Adrenal gland (tissue), 12 donors: ENCODE data around the gene EXOC3L2. TPM values are rescaled to one million over a fixed set of nuclear protein-coding genes. Genes with fewer than 3 reads are reported as not detected.

Experiments
- DNase-seq, 7 donors: peaks; one replicate each; pipeline ENCODE4 v3.0.0-alpha.2; 2019 to 2020
- H3K27ac ChIP-seq, 5 donors: fragments of 200-600 bp; sonication (generic) in 4 of 5; 1 replicate in 3 of 5; 2 replicates in 2 of 5; pipeline versions ENCODE4 v1.5.1 to v1.8.0; 2016 to 2020; ENCODE audit warnings: mild to moderate bottlenecking in 1 of 5
- H3K27me3 ChIP-seq: fragments of 200-600 bp; 2 replicates; pipeline ENCODE4 v1.8.0; 2021
- H3K36me3 ChIP-seq, 2 donors: fragments of 200-600 bp; replicated peaks in 1 of 2; 1 replicate in 1 of 2; 2 replicates in 1 of 2; pipeline versions ENCODE4 v1.5.1 to v1.8.0; 2018 to 2022
- H3K4me1 ChIP-seq, 2 donors: fragments of 200-600 bp; replicated peaks in 1 of 2; 1 replicate in 1 of 2; 2 replicates in 1 of 2; pipeline versions ENCODE4 v1.5.1 to v1.8.0; 2018 to 2021
- H3K4me3 ChIP-seq, 4 donors: fragments of 200-600 bp; sonication (generic) in 3 of 4; one replicate each; pipeline ENCODE4 v1.5.1; 2016 to 2018
- H3K9me3 ChIP-seq, 3 donors: fragments of 200-600 bp; sonication (generic) in 1 of 3; replicated peaks in 1 of 3; 1 replicate in 2 of 3; 2 replicates in 1 of 3; pipeline versions ENCODE4 v1.5.1 to v1.8.0; 2016 to 2021
- POLR2A ChIP-seq, 2 donors: fragments of 450-650 bp; IDR thresholded peaks; one replicate each; pipeline ENCODE4 v1.6.1; 2017; ENCODE audit warnings: antibody characterized with exemption in 2 of 2, mild to moderate bottlenecking in 2 of 2, moderate library complexity in 1 of 2
- WGBS, 4 donors: extraction: QIAGEN DNeasy Blood & Tissue Kit in 2 of 4; methylation state at CpG; one replicate each; pipeline versions ENCODE4 v1.1.5 to v1.1.7; 2013 to 2017; 5-methylcytosine and 5-hydroxymethylcytosine counted together
- intact Hi-C, 2 donors: fragments of 100-400 bp; cut with DNase I; formaldehyde crosslinking; loops; one replicate each; pipeline versions ENCODE4 v1.14.1 to v1.15.0; 2022 to 2023
- polyA plus RNA-seq, 3 donors: library from polyadenylated mRNA; stranded (reverse); fragments of 200-250 nt in 2 of 3; fragments of 350-450 nt in 1 of 3; fragmentation: Illumina TruSeq in 1 of 3; extraction: RNeasy Lipid Tissue Mini Kit (QIAGEN cat#74804) in 1 of 3; gene quantifications; one replicate each; pipeline ENCODE4 v1.2.3, GENCODE V29; 2013 to 2014
- total RNA-seq, 9 donors: library from RNA; depleted of rRNA in 4 of 9; stranded (reverse); fragments of >200 nt in 4 of 9; fragments of 120-200 nt in 1 of 9; fragmentation: NEBNext Ultra II Directional in 1 of 9; extraction: Animal tissue kit (Norgen Biotek cat#: 25700) in 1 of 9; gene quantifications; one replicate each; pipeline versions ENCODE4 v1.1.0 to v1.2.4, GENCODE V29; 2013 to 2023
- TF ChIP-seq, protein P1 (sequence below), 6 experiments: fragments of 450-650 bp in 4 of 6; fragments of 200-600 bp in 2 of 6; sonication (generic) in 1 of 6; IDR thresholded peaks; 1 replicate in 5 of 6; 2 replicates in 1 of 6; pipeline versions ENCODE4 v1.5.1 to v1.8.0; 2016 to 2021; ENCODE audit warnings: antibody characterized with exemption in 6 of 6, mild to moderate bottlenecking in 2 of 6, moderate library complexity in 1 of 6
- donor health status: healthy with polysubstance abuse.
- donor health status: Bipolar disorder and iron deficiency.
- donor health status: DM: yes; HTN: yes; CAD: no.
- donor health status: DM: no; HTN: no; CAD: no.
- donor health status: DM: no; HTN: no; CAD: no.
- donor health status: DM: yes; HTN: yes; CAD: no.

Gene EXOC3L2
- total and polyA plus RNA-seq, 12 donors: 2.1 to 26.4 (median 16.3) TPM

GRCh38 chr19:45200568-45200967, 44.6 kb downstream of the EXOC3L2 start:
- Histone ChIP-seq H3K36me3 (no peaks in the 10 kb centered on the region), H3K27ac (no peak overlapping the region), H3K4me1 (no peaks in the 10 kb centered on the region), H3K9me3 (no peaks in the 10 kb centered on the region), H3K27me3 (no peaks in the 10 kb centered on the region), H3K4me3 (no peak overlapping the region)
- 47 to 70% (median 49%) methylated on average over 3 to 4 of the region's 4 CpGs for WGBS, 4 donors
- no peak for TF ChIP-seq POLR2A (IDR thresholded peaks at IDR 0.05)
- TF ChIP-seq, protein P1, sequence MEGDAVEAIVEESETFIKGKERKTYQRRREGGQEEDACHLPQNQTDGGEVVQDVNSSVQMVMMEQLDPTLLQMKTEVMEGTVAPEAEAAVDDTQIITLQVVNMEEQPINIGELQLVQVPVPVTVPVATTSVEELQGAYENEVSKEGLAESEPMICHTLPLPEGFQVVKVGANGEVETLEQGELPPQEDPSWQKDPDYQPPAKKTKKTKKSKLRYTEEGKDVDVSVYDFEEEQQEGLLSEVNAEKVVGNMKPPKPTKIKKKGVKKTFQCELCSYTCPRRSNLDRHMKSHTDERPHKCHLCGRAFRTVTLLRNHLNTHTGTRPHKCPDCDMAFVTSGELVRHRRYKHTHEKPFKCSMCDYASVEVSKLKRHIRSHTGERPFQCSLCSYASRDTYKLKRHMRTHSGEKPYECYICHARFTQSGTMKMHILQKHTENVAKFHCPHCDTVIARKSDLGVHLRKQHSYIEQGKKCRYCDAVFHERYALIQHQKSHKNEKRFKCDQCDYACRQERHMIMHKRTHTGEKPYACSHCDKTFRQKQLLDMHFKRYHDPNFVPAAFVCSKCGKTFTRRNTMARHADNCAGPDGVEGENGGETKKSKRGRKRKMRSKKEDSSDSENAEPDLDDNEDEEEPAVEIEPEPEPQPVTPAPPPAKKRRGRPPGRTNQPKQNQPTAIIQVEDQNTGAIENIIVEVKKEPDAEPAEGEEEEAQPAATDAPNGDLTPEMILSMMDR (IDR thresholded peaks at IDR 0.05): peak in 5 of 6 experiments; percentile 32 to 64 (median 49)
- peak in 5 of 7 donors; percentile 19 to 75 (median 57) for DNase-seq
- intact Hi-C loops: loop anchor here (5.0 to 10.0 kb wide), 2 partner anchors 52 to 134 kb away; partner anchors contain the start of gene MARK4 (in 1 of the 2)

GRCh38 chr19:45195764-45196163, 49.4 kb downstream of the EXOC3L2 start:
- intact Hi-C loops: loop anchor here in 1 of 2 donors (5.0 kb wide), 1 partner anchor 147 kb away; the partner anchor contains the start of gene KLC3
- no peaks in the 10 kb centered on the region for H3K36me3 ChIP-seq
- H3K4me3 ChIP-seq: no peak overlapping the region
- 78 to 94% (median 91%) methylated on average over 6 of the region's 6 CpGs for WGBS, 4 donors
- no peak overlapping the region for H3K27ac ChIP-seq
- TF ChIP-seq, protein P1 (IDR thresholded peaks at IDR 0.05): no peak
- TF ChIP-seq POLR2A (IDR thresholded peaks at IDR 0.05): no peak
- H3K9me3 ChIP-seq: no peaks in the 10 kb centered on the region
- H3K27me3 ChIP-seq: no peaks in the 10 kb centered on the region
- DNase-seq: no peak
- no peaks in the 10 kb centered on the region for H3K4me1 ChIP-seq

DNA sequence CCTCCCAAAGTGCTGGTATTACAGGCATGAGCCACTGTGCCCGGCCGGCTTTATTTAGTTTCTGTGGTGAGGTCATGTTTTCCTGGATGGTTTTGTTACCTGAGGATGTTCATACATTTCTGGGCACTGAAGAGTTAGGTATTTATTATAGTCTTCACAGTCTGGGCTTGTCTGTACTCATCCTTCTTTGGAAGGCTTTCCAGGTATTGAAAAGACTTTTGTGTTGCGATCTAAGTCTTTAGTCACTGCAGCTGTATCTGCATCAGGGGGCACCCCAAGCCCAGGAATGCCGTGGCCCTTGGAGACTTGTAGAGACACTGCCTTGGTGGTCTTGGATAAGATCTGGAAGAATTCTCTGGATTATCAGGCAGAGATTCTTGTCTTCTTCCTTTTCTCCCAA, 53.8 kb downstream of the EXOC3L2 start:
- H3K27me3 ChIP-seq: no peaks in the 10 kb centered on the region
- intact Hi-C loops: no loop called here
- H3K9me3 ChIP-seq: no peaks in the 10 kb centered on the region
- no peaks in the 10 kb centered on the region for H3K36me3 ChIP-seq
- TF ChIP-seq POLR2A (IDR thresholded peaks at IDR 0.05): no peak
- TF ChIP-seq, protein P1 (IDR thresholded peaks at IDR 0.05): no peak
- no peak overlapping the region for H3K27ac ChIP-seq
- no peaks in the 10 kb centered on the region for H3K4me1 ChIP-seq
- no peak overlapping the region for H3K4me3 ChIP-seq
- no peak for DNase-seq
- 90 to 95% (median 95%) methylated on average over 4 of the region's 4 CpGs for WGBS, 4 donors

GRCh38 chr19:45189971-45190370, 55.2 kb downstream of the EXOC3L2 start:
- 90 to 96% (median 95%) methylated on average over 1 of the region's 1 CpG for WGBS, 4 donors
- intact Hi-C loops: no loop called here
- Histone ChIP-seq H3K36me3 (no peaks in the 10 kb centered on the region), H3K27me3 (no peaks in the 10 kb centered on the region), H3K27ac (no peak overlapping the region), H3K4me3 (no peak overlapping the region), H3K4me1 (no peaks in the 10 kb centered on the region), H3K9me3 (no peaks in the 10 kb centered on the region)
- TF ChIP-seq, protein P1 (IDR thresholded peaks at IDR 0.05): no peak
- TF ChIP-seq POLR2A (IDR thresholded peaks at IDR 0.05): no peak
- DNase-seq: no peak
